ENCODE results near the gene C15orf61.

Gene C15orf61

GRCh38 chr15:67551207-67551743 is 30.3 kb downstream of the C15orf61 start:
- DNase-seq: no peak

- DNase-seq: no peak
Observed at GRCh38 chr15:67554580-67554979, 33.6 kb downstream of the C15orf61 start.

GRCh38 chr15:67556976-67557570 is 36.1 kb downstream of the C15orf61 start:
- no peak for DNase-seq

- DNase-seq: no peak
Observed at GRCh38 chr15:67558502-67558901, 37.6 kb downstream of the C15orf61 start.

GRCh38 chr15:67559158-67559557 is 38.2 kb downstream of the C15orf61 start:
- DNase-seq: no peak

- DNase-seq: no peak
Observed at GRCh38 chr15:67559576-67559975, 38.6 kb downstream of the C15orf61 start.

GRCh38 chr15:67560320-67560719 is 39.4 kb downstream of the C15orf61 start:
- no peak for DNase-seq

GRCh38 chr15:67563092-67563491 is 42.2 kb downstream of the C15orf61 start:
- no peak for DNase-seq

- DNase-seq: no peak
Observed at GRCh38 chr15:67564021-67564967, 43.4 kb downstream of the C15orf61 start.

GRCh38 chr15:67564968-67565345 is 44.0 kb downstream of the C15orf61 start:
- DNase-seq: no peak

- DNase-seq: no peak
Observed at GRCh38 chr15:67569668-67570067, 48.7 kb downstream of the C15orf61 start.

GRCh38 chr15:67570875-67571647 is 50.1 kb downstream of the C15orf61 start:
- no peak for DNase-seq

GRCh38 chr15:67571648-67572415 is 50.9 kb downstream of the C15orf61 start:
- DNase-seq: no peak

GRCh38 chr15:67573194-67573593 is 52.3 kb downstream of the C15orf61 start:
- no peak for DNase-seq

- no peak for DNase-seq
Observed at GRCh38 chr15:67575039-67575502, 54.1 kb downstream of the C15orf61 start.

GRCh38 chr15:67578020-67578600 is 57.2 kb downstream of the C15orf61 start:
- DNase-seq: no peak

GRCh38 chr15:67579164-67579563 is 58.2 kb downstream of the C15orf61 start:
- no peak for DNase-seq

All from CD4-positive, alpha-beta T cell treated with Interleukin-12 subunit alpha and Interleukin-12 subunit beta, for 1 hour (primary cell).